DND-41 (cell line): Measurements from ENCODE around the gene SPDEF.

Experiments used
- ATAC-seq: fragments of 200-7000 bp; cut with Tn5 transposase; 3 replicates; pipeline ENCODE4 v1.9.1; 2021; ENCODE audit warnings: low read depth; ENCODE audit not compliant: insufficient read depth
- DNase-seq: peaks from one replicate; pipeline ENCODE4 v3.0.0-alpha.2; 2020
- H2AFZ ChIP-seq: 2 replicates; pipeline ENCODE4 v1.6.0; 2012; ENCODE audit warnings: low read depth, low read length
- H3K27ac ChIP-seq: 2 replicates; pipeline ENCODE4 v1.5.1; 2012; ENCODE audit warnings: low read length, inconsistent platforms
- H3K27me3 ChIP-seq: fragments of 200-600 bp; sonication (generic); 2 replicates; pipeline ENCODE4 v1.6.0; 2012; ENCODE audit warnings: low read length, mild to moderate bottlenecking, inconsistent platforms; ENCODE audit not compliant: insufficient read depth, poor library complexity
- H3K36me3 ChIP-seq: 2 replicates; pipeline ENCODE4 v1.5.1; 2012; ENCODE audit warnings: low read length, inconsistent platforms; ENCODE audit not compliant: insufficient read depth
- H3K4me1 ChIP-seq: 2 replicates; pipeline ENCODE4 v1.5.1; 2012; ENCODE audit warnings: mild to moderate bottlenecking, low read length; ENCODE audit not compliant: insufficient read depth
- H3K4me2 ChIP-seq: 2 replicates; pipeline ENCODE4 v1.6.0; 2012; ENCODE audit warnings: mild to moderate bottlenecking, moderate library complexity, low read length, inconsistent platforms; ENCODE audit not compliant: insufficient read depth
- H3K4me3 ChIP-seq, 2 experiments: fragments of 200-600 bp in 1 of 2; shearing (Covaris generic) in 1 of 2; 2 replicates each; pipeline ENCODE4 v1.5.1; 2012 to 2016; ENCODE audit warnings: inconsistent platforms in 2 of 2, low read length in 2 of 2, mild to moderate bottlenecking in 2 of 2, low read depth in 1 of 2, moderate library complexity in 1 of 2
- H3K79me2 ChIP-seq: 2 replicates; pipeline ENCODE4 v1.6.0; 2012; ENCODE audit warnings: low read length, inconsistent platforms; ENCODE audit not compliant: insufficient read depth
- H3K9ac ChIP-seq: 2 replicates; pipeline ENCODE4 v1.6.0; 2012; ENCODE audit warnings: low read depth, mild to moderate bottlenecking, inconsistent platforms, low read length, moderate library complexity
- H3K9me3 ChIP-seq: 2 replicates; pipeline ENCODE4 v1.5.1; 2012; ENCODE audit warnings: low read length, moderate library complexity, mild to moderate bottlenecking, inconsistent platforms; ENCODE audit not compliant: insufficient read depth, severe bottlenecking
- H4K20me1 ChIP-seq: 2 replicates; pipeline ENCODE4 v1.6.0; 2012; ENCODE audit warnings: low read length; ENCODE audit not compliant: insufficient read depth
- EZH2 ChIP-seq: IDR thresholded peaks from 3 replicates; pipeline ENCODE4 v1.6.1; 2012; ENCODE audit warnings: borderline replicate concordance, low read depth, mild to moderate bottlenecking, moderate library complexity, low read length, inconsistent platforms; ENCODE audit not compliant: severe bottlenecking
- TF ChIP-seq, protein P1 (sequence below): IDR thresholded peaks from 2 replicates; pipeline ENCODE4 v1.5.1; 2012; ENCODE audit warnings: borderline replicate concordance, low read length, moderate library complexity, mild to moderate bottlenecking; ENCODE audit not compliant: poor library complexity, severe bottlenecking; ENCODE audit errors: extremely low read depth

Gene SPDEF

DNA sequence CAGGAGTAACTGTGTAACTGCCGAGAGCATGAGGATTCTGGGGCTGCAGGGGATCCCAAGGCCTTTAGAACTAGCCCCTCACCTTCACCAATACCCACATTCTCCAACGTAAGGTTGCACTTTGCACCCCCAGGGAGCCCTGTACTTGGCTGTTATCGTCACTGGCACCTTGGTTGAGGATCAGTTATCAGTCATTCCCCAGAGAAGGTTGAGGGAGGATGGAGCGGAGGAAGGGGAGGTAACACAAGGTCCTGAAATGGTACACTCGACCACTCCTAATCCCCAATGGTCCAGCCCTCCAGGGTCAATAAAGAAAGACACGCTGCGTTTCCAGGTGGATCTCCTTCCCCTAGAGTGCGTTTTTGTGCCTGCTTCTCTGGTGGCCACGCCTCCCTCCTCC lies 1.1 kb upstream of the SPDEF start:
- Histone ChIP-seq H3K4me1 (no peaks in the 10 kb centered on the region), H2AFZ (no peak overlapping the region), H3K4me3 (no peak overlapping the region), H3K27ac (no peak overlapping the region), H3K4me2 (no peak overlapping the region), H3K79me2 (no peaks in the 10 kb centered on the region), H3K36me3 (no peaks in the 10 kb centered on the region), H4K20me1 (peaks cover 8% of the 10 kb centered on the region; the same call in 1 of the 2 replicates), H3K27me3 (no peaks in the 10 kb centered on the region), H3K9ac (no peak overlapping the region), H3K9me3 (peaks cover 4% of the 10 kb centered on the region)
- DNase-seq (no peak), ATAC-seq (no peak)
- TF ChIP-seq, protein P1, sequence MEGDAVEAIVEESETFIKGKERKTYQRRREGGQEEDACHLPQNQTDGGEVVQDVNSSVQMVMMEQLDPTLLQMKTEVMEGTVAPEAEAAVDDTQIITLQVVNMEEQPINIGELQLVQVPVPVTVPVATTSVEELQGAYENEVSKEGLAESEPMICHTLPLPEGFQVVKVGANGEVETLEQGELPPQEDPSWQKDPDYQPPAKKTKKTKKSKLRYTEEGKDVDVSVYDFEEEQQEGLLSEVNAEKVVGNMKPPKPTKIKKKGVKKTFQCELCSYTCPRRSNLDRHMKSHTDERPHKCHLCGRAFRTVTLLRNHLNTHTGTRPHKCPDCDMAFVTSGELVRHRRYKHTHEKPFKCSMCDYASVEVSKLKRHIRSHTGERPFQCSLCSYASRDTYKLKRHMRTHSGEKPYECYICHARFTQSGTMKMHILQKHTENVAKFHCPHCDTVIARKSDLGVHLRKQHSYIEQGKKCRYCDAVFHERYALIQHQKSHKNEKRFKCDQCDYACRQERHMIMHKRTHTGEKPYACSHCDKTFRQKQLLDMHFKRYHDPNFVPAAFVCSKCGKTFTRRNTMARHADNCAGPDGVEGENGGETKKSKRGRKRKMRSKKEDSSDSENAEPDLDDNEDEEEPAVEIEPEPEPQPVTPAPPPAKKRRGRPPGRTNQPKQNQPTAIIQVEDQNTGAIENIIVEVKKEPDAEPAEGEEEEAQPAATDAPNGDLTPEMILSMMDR, result no peak
- no peak for TF ChIP-seq EZH2

DNA sequence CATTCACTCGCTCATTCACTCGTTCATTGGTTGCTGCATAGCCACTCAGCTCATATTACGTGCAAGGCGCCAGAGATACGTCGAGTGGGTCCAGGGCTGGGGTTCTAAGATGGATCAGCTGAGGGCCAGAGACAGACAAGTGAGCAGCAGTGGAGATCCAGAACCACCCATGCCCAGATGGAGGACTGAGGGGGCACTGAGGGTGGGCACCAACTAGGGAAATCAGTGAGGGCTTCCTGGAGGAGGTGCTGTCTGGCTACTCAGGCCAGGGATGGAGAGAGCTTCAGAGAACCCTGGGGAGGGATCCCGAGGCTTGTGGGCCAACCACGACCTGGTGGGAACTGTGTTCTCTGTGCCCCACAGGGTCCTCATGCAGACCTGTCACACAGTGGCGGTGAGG lies 364 bp upstream of the SPDEF start:
- Histone ChIP-seq H3K27ac (no peak overlapping the region), H3K9ac (no peak overlapping the region), H2AFZ (no peak overlapping the region), H3K4me2 (no peak overlapping the region), H3K27me3 (no peaks in the 10 kb centered on the region), H4K20me1 (peaks cover 8% of the 10 kb centered on the region; the same call in 1 of the 2 replicates), H3K4me3 (no peak overlapping the region), H3K9me3 (peaks cover 4% of the 10 kb centered on the region), H3K79me2 (no peaks in the 10 kb centered on the region), H3K4me1 (no peaks in the 10 kb centered on the region), H3K36me3 (no peaks in the 10 kb centered on the region)
- ATAC-seq, result no peak
- TF ChIP-seq, protein P1, result no peak
- no peak for TF ChIP-seq EZH2
- DNase-seq, result no peak

DNA sequence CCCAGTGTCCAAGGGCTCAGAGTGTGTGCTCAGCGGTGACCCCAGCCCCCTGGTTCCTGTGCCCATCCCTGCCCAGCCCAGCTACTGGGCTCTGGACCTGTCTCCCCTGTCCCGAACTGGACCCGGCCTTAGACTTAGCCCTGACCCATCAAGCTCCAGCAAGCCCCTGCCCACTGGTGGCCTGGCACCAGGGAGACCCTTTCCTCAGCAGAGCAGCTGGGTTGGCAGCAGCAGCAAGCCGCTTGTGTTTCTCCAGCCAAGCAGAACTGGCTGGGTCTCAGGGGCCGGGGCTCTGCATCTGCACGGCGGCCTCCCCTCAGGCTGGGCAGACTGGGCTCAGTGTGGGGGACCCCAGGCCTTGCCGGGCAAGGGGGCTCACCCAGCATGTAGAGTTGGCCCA lies 801 bp downstream of the SPDEF start:
- H3K27ac ChIP-seq, result no peak overlapping the region
- peaks cover 4% of the 10 kb centered on the region for H3K9me3 ChIP-seq
- H2AFZ ChIP-seq, result no peak overlapping the region
- H3K4me1 ChIP-seq, result no peaks in the 10 kb centered on the region
- H3K36me3 ChIP-seq, result no peaks in the 10 kb centered on the region
- no peaks in the 10 kb centered on the region for H3K79me2 ChIP-seq
- no peak overlapping the region for H3K4me2 ChIP-seq
- H4K20me1 ChIP-seq, result peaks cover 8% of the 10 kb centered on the region; the same call in 1 of the 2 replicates
- H3K27me3 ChIP-seq, result no peaks in the 10 kb centered on the region
- ATAC-seq, result no peak
- H3K4me3 ChIP-seq, result no peak overlapping the region
- TF ChIP-seq EZH2, result no peak
- TF ChIP-seq, protein P1, result no peak
- H3K9ac ChIP-seq, result no peak overlapping the region
- no peak for DNase-seq

DNA sequence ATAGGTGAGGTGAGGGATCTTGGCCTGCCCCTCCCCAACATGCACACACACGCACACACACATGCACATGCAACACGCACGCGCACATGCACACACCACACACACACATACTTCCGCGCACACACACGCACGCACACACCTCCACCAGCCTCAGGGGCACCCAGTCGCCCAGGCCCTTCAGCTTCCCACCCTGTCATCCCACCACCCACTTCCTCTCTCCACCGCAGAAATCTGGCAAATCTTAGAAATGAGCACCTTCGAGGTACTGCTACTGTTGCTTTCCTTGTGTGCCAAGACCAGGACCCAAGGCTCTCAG lies 1.2 kb downstream of the SPDEF start:
- no peaks in the 10 kb centered on the region for H3K79me2 ChIP-seq
- ATAC-seq (no peak), DNase-seq (no peak)
- TF ChIP-seq, protein P1, result no peak
- TF ChIP-seq EZH2, result no peak
- H3K4me2 ChIP-seq, result no peak overlapping the region
- peaks cover 8% of the 10 kb centered on the region; the same call in 1 of the 2 replicates for H4K20me1 ChIP-seq
- H3K27ac ChIP-seq, result no peak overlapping the region
- H3K36me3 ChIP-seq, result no peaks in the 10 kb centered on the region
- no peak overlapping the region for H3K9ac ChIP-seq
- no peaks in the 10 kb centered on the region for H3K4me1 ChIP-seq
- no peaks in the 10 kb centered on the region for H3K27me3 ChIP-seq
- H2AFZ ChIP-seq, result no peak overlapping the region
- H3K9me3 ChIP-seq, result peaks cover 4% of the 10 kb centered on the region
- no peak overlapping the region for H3K4me3 ChIP-seq
